GM18907 (cell line): ENCODE measurements around the gene INTS4.
"Not testable (repeated sequence)": the region's sequence is repeated elsewhere in the genome, so short reads cannot be mapped to it uniquely, and the experiment has no call there.

Experiments
- ATAC-seq: cut with Tn5 transposase; IDR thresholded peaks from one replicate; pipeline ENCODE4 v1.9.1; 2021; ENCODE audit warnings: mild to moderate bottlenecking, moderate library complexity; ENCODE audit not compliant: unreplicated experiment

INTS4 gene

GRCh38 chr11:77966338-77966737 lies 28.1 kb downstream of the INTS4 start:
- ATAC-seq: no peak

- no peak for ATAC-seq
Measured at GRCh38 chr11:77959434-77959833, 35.0 kb downstream of the INTS4 start.

DNA sequence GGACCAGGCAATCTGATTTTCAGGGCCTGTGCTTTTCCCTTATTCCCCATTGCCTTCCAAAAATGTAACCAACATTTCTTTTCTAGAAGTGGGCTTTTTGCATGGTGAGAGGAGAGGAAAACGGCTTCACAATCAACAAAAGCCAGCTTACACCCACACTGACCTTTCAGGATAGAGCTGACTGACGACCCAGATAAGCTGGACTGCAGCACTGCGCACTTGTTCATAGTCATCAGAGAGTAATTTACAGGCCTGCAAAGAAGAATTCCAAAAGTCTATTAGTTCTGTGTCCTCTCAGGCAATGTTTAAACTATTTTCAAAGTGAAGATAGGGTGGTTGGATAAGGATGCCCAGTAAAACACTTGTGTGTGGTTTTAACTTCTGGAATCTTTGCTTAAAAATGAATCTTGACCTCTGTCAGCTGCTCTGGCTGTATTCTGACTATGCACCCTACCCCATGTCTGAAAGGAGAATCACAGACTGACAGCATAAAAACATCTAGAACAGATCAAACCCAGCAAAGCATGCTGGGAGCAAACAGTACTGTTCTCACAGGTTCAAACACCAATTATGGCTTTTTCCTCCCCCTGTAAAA lies 35.8 kb downstream of the INTS4 start:
- not testable (repeated sequence) for ATAC-seq

DNA sequence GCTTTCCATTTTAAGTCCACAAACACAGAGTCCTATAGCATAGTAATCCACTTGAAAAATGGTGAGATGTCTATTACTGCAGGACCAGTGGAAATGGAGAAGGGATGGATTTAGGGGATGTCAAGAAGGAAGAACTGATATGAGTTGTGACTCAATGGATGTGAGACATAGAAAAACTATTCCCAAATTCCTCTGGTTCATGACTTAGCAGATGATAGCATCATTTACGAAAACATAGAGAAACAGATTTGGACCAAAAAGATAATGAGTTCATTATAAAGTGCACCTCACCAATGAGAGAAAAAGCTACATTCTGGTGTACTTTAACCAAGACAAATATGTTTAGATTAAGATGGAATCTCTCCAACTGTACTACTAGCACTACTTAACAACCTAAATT lies 51.2 kb downstream of the INTS4 start:
- not testable (repeated sequence) for ATAC-seq

DNA sequence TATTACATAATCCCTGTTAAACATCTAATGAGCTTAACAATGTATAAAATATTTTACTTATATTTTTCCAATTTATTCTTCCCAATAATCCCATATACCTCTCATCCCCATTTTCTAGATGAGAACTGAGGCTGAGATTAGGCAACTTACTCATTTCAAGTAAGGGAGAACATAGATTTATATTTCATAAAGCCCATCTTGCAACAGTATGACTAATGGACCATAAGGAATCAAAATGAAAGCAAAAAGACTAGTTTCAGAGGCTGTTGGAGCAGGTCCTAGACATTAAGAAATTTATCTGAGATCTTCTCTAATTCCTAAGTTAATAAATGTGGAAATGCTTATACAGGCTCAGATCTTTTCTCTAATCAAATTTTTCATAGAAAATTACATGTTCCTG lies 52.0 kb downstream of the INTS4 start:
- ATAC-seq: not testable (repeated sequence)

- not testable (repeated sequence) for ATAC-seq
Measured at GRCh38 chr11:77933596-77933995, 60.9 kb downstream of the INTS4 start.

DNA sequence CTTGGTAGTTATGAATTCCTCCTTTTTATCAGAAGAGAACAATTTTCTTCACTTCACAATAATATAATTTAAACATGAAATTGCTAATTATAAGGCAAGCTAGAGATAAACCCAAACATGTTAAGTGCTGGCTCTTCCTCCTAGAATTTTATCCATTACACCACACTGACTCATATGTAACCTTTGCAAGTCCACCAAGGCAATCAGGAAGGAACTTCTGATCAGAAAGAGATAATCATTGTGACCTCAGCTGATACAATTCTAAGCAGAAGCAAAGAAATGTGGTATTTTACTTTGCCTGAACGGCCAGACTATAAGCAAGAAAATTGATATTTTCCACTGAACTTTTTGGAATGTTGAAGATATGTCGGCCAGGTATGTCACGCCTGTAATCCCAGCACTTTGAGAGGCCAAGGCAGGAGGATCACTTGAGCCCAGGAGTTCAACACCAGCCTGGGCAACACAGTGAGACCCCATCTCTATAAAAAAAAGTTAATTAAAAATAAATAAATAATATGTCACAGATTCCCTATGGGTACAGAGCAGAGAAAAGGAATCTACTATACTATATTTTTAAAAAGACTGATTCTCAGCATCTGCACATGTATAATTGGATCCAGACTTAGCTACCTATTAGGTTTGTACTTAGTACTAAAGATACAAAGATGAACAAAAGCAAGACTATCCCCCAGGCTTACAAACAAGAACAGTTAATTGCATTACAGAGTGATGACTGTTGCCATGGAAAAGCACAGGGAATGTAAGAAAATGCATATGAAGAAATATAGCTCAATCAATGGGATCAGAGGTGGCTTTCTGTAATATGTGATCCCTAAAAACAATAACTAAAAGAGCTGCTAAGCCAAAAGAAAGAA lies 63.9 kb downstream of the INTS4 start:
- ATAC-seq: not testable (repeated sequence)

DNA sequence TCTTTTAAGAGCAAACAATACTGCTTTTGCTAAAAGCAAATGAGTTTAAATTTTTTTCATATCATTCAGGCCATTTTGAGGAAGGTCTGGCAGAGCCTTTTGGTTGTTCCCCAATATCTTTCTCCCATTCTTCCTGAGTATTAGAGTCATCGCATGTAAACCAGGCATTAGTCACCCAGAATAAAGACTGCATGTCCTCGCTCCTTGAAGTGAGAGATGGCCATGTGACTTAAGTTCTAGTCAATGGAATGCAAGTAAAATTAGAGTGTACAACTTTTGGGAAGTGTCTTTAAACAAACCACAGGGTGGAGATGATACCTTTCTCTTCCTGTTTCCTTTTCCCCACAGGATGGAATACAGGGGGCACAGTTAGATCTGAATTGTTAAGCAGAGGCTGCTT lies 76.8 kb downstream of the INTS4 start:
- ATAC-seq: not testable (repeated sequence)

- not testable (repeated sequence) for ATAC-seq
Measured at GRCh38 chr11:77914307-77914791, 80.1 kb downstream of the INTS4 start.

- ATAC-seq: not testable (repeated sequence)
Measured at GRCh38 chr11:77913608-77914306, 80.7 kb downstream of the INTS4 start.

- not testable (repeated sequence) for ATAC-seq
Measured at GRCh38 chr11:77910828-77911227, 83.6 kb downstream of the INTS4 start.

- ATAC-seq: no peak
Measured at GRCh38 chr11:77909277-77909676, 85.2 kb downstream of the INTS4 start.

GRCh38 chr11:77908835-77909234 lies 85.6 kb downstream of the INTS4 start:
- no peak for ATAC-seq

- not testable (repeated sequence) for ATAC-seq
Measured at GRCh38 chr11:77894949-77895348, 99.5 kb downstream of the INTS4 start.

GRCh38 chr11:77891703-77892102 lies 102.8 kb downstream of the INTS4 start:
- not testable (repeated sequence) for ATAC-seq

- ATAC-seq: not testable (repeated sequence)
Measured at GRCh38 chr11:77891256-77891655, 103.2 kb downstream of the INTS4 start.

DNA sequence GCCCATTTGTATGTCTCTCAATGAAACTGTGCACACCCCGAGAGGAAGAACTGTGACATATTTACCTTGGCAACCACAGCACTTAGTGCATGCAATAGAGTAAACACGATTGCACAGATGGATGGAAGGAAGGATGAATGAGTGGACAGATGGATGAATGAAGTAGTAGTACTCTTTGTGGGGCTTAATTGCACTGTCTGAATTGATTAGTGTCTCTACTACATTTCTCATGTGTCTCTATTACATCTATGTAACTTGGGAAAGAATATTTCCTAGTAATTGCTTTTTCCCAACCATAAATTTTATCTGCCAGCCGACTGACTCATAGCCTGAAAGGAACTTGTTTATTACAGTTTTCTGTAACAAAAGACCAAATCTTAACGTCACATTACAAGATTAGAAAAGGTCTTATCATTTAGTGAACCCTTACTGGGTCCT lies 103.8 kb downstream of the INTS4 start:
- ATAC-seq: not testable (repeated sequence)

DNA sequence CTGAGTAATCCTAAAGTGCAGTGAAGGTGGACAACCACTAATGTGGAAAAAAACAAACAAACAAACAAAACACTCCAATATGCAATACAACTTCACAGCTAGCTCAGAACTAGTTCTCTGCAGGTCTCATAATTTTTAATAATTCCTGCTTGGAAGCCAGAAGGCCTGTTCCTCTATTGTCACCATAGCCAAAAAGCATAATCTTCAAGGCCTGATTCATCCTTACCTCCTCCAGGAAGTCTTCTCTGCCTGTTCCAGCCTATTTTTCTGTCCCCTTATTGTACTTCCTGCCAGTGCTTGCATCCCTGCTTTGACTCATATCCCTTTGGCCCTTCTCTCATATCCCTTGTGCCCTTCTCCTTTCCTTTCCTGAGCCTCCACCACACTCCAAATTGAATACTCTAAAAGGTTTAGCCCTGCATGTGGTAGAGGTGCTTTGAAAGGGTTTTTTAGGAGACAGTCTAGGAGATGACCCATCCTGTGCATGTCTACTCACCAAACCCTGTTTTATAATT lies 104.3 kb downstream of the INTS4 start:
- not testable (repeated sequence) for ATAC-seq

- not testable (repeated sequence) for ATAC-seq
Measured at GRCh38 chr11:77889045-77889444, 105.4 kb downstream of the INTS4 start.

GRCh38 chr11:77886401-77886800 lies 108.1 kb downstream of the INTS4 start:
- no peak for ATAC-seq

- no peak for ATAC-seq
Measured at GRCh38 chr11:77884829-77885190, 109.7 kb downstream of the INTS4 start.
